IMR-90 (cell line): Measurements from ENCODE around the gene TTC8.

Experiments used
- CTCF ChIP-seq: conservative IDR thresholded peaks from 2 replicates; pipeline ENCODE4 v1.5.1; 2012; ENCODE audit warnings: mild to moderate bottlenecking, low read depth, low read length, improper control_type of control experiment
- MAZ ChIP-seq: IDR thresholded peaks from 2 replicates; pipeline ENCODE4 v1.6.1; 2012; ENCODE audit warnings: low read depth, mild to moderate bottlenecking, low read length, improper control_type of control experiment, moderate library complexity, borderline replicate concordance
- POLR2A ChIP-seq: IDR thresholded peaks from 2 replicates; pipeline ENCODE4 v1.6.1; 2012; ENCODE audit warnings: mild to moderate bottlenecking, low read depth, low read length

DNA sequence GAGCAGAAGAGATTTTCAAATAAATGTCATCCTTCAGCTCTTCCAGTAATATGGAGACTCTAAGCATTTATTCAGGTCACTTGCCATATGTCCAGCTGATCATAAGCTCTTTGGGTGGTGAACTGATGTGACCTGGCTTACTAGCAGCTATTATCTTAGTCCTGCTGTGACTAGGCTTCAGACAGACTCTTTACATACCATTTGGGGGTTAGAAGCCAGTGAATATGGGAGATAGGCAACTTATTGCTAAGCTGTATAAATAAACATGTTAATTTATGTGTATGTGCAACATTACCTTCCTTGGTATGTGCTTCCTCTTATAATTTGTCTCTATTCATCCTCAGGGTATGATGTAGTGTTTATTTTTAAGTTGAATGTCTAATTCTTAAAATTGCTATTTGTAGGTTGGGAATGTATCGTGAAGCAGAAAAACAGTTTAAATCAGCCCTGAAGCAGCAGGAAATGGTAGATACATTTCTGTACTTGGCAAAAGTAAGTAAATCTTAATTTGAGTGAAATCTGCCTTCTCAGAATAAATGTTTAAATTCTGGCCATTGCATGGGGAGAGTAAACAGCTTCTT is 32.4 kb downstream of the TTC8 start:
- no peak for TF ChIP-seq POLR2A
- TF ChIP-seq CTCF: no peak
- no peak for TF ChIP-seq MAZ
